ENCODE results near the gene CCNYL1. TPM values are rescaled to one million over a fixed set of nuclear protein-coding genes. Genes with fewer than 3 reads are reported as not detected.
"Not testable (repeated sequence)": the region's sequence is repeated elsewhere in the genome, so short reads cannot be mapped to it uniquely, and the experiment has no call there.

Gene CCNYL1
- total RNA-seq, 6 donors from 2014 or later: 10.9 to 27.0 (median 19.2) TPM

- 62 to 73% methylated on average over 6 of the region's 6 CpGs for WGBS, 2 donors
- Histone ChIP-seq H3K27me3 (no peaks in the 10 kb centered on the region), H3K9me3 (no peaks in the 10 kb centered on the region), H3K4me1 (peaks cover 0 to 17% (median 0%) of the 10 kb centered on the region in 4 donors), H3K4me3 (no peak overlapping the region), H3K27ac (no peak overlapping the region), H3K36me3 (no peaks in the 10 kb centered on the region)
- no peak for TF ChIP-seq POLR2A (IDR thresholded peaks at IDR 0.05)
- TF ChIP-seq EP300 (IDR thresholded peaks at IDR 0.05): peak in 1 of 4 donors; percentile 9
- peak in 1 of 2 donors; percentile 37 for DNase-seq
- peak in 1 of 2 donors; percentile 30 for ATAC-seq (ENCODE audit: low FRiP score in 2 of 2)
Observed at GRCh38 chr2:207720517-207721187, 9.2 kb downstream of the CCNYL1 start.

GRCh38 chr2:207722773-207723424, 11.5 kb downstream of the CCNYL1 start:
- H3K4me1 ChIP-seq: peaks cover 2 to 35% (median 13%) of the 10 kb centered on the region in 4 donors
- WGBS, 2 donors: 57 to 77% methylated on average over 7 of the region's 7 CpGs

DNA sequence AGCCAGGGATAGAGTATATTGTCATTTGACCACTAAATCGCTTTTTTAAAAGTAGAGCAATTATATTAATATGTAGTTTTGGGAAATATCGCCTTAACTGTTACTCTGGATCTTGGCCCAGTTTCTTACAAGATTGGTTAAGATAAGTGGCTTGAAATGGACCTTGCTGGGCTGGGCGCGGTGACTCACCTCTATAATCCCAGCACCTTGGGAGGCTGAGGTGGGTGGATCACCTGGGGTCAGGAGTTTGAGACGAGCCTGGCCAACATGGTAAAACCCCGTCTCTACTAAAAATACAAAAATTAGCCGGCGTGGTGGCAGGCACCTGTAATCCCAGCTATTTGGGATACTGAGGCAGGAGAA, 12.0 kb downstream of the CCNYL1 start:
- not testable (repeated sequence) for H3K27ac ChIP-seq; H3K36me3 ChIP-seq; H3K4me3 ChIP-seq; ATAC-seq (ENCODE audit: low FRiP score in 2 of 2); H3K27me3 ChIP-seq; H3K9me3 ChIP-seq
- DNase-seq: peak in 1 of 2 donors; percentile 73
- 54 to 87% methylated on average over 8 of the region's 8 CpGs for WGBS, 2 donors
- peaks cover 2 to 35% (median 13%) of the 10 kb centered on the region in 4 donors for H3K4me1 ChIP-seq

More at GRCh38 chr2:207722773-207723424, 11.5 kb downstream of the CCNYL1 start:
- H3K9me3 ChIP-seq: no peaks in the 10 kb centered on the region
- DNase-seq: no peak
- no peaks in the 10 kb centered on the region for H3K36me3 ChIP-seq
- no peak for TF ChIP-seq POLR2A (IDR thresholded peaks at IDR 0.05)
- TF ChIP-seq POLR2AphosphoS5 (IDR thresholded peaks at IDR 0.05): no peak
- TF ChIP-seq, protein P1, sequence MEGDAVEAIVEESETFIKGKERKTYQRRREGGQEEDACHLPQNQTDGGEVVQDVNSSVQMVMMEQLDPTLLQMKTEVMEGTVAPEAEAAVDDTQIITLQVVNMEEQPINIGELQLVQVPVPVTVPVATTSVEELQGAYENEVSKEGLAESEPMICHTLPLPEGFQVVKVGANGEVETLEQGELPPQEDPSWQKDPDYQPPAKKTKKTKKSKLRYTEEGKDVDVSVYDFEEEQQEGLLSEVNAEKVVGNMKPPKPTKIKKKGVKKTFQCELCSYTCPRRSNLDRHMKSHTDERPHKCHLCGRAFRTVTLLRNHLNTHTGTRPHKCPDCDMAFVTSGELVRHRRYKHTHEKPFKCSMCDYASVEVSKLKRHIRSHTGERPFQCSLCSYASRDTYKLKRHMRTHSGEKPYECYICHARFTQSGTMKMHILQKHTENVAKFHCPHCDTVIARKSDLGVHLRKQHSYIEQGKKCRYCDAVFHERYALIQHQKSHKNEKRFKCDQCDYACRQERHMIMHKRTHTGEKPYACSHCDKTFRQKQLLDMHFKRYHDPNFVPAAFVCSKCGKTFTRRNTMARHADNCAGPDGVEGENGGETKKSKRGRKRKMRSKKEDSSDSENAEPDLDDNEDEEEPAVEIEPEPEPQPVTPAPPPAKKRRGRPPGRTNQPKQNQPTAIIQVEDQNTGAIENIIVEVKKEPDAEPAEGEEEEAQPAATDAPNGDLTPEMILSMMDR (IDR thresholded peaks at IDR 0.05): no peak
- no peak for TF ChIP-seq EP300 (IDR thresholded peaks at IDR 0.05)
- ATAC-seq (ENCODE audit: low FRiP score in 2 of 2): no peak
- H3K27me3 ChIP-seq: no peaks in the 10 kb centered on the region
- H3K27ac ChIP-seq: no peak overlapping the region
- H3K4me3 ChIP-seq: no peak overlapping the region

GRCh38 chr2:207724113-207724512, 12.7 kb downstream of the CCNYL1 start:
- H3K27me3 ChIP-seq: no peaks in the 10 kb centered on the region
- no peak overlapping the region for H3K4me3 ChIP-seq
- no peak for ATAC-seq (ENCODE audit: low FRiP score in 2 of 2)
- peaks cover 2 to 35% (median 13%) of the 10 kb centered on the region in 4 donors for H3K4me1 ChIP-seq
- no peak overlapping the region for H3K27ac ChIP-seq
- H3K36me3 ChIP-seq: no peaks in the 10 kb centered on the region
- DNase-seq: no peak
- 61 to 71% methylated on average over 3 of the region's 3 CpGs for WGBS, 2 donors
- H3K9me3 ChIP-seq: no peaks in the 10 kb centered on the region
- TF ChIP-seq, protein P1 (IDR thresholded peaks at IDR 0.05): no peak
- TF ChIP-seq EP300 (IDR thresholded peaks at IDR 0.05) (no peak), POLR2A (IDR thresholded peaks at IDR 0.05) (no peak), POLR2AphosphoS5 (IDR thresholded peaks at IDR 0.05) (no peak)

- TF ChIP-seq POLR2AphosphoS5 (IDR thresholded peaks at IDR 0.05) (no peak), POLR2A (IDR thresholded peaks at IDR 0.05) (no peak), EP300 (IDR thresholded peaks at IDR 0.05) (no peak)
- TF ChIP-seq, protein P1 (IDR thresholded peaks at IDR 0.05): no peak
- H3K27ac ChIP-seq: peak overlapping the region in 2 of 4 donors; percentile 30 to 44
- H3K4me1 ChIP-seq: peaks cover 2 to 34% (median 13%) of the 10 kb centered on the region in 4 donors
- DNase-seq (peak in 1 of 2 donors; percentile 62), ATAC-seq (ENCODE audit: low FRiP score in 2 of 2) (no peak)
- 55 to 66% methylated on average over 4 of the region's 4 CpGs for WGBS, 2 donors
- H3K27me3 ChIP-seq: no peaks in the 10 kb centered on the region
- peaks cover 0 to 7% (median 1%) of the 10 kb centered on the region in 4 donors for H3K36me3 ChIP-seq
- no peak overlapping the region for H3K4me3 ChIP-seq
- H3K9me3 ChIP-seq: no peaks in the 10 kb centered on the region
Observed at GRCh38 chr2:207725873-207726578, 14.6 kb downstream of the CCNYL1 start.
